ENCODE results near the gene ADGRE3. TPM values are rescaled to one million over a fixed set of nuclear protein-coding genes. Genes with fewer than 3 reads are reported as not detected.
A peak's percentile ranks its signal among the peaks of the same experiment; 100 is the strongest.
"Not testable (repeated sequence)": the region's sequence is repeated elsewhere in the genome, so short reads cannot be mapped to it uniquely, and the experiment has no call there.

ADGRE3 gene
- polyA plus RNA-seq, 4 donors = 0.03 to 0.77 (median 0.54) TPM; not detected in 1

DNA sequence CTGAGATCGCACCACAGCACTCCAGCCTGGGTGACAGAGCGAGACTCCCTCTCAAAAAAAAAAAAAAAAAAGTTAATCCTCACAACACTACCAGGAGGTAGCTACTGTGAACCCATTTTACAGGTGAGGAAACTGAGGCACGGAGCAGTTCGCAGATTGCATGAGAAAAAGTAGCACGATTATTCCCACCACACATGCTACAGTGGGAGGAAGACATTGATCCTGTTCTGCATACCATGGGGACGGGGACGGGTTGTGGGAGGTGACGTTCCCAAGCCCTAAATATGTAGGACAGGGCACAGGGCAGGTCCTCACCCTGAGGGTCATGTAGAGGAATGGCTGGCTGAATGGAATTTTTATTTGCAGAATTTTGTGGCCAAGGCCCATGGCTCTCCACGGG lies 68.0 kb downstream of the ADGRE3 start:
- Histone ChIP-seq H3K27me3 (ENCODE audit: control insufficient read depth in 3 of 3, insufficient read depth in 3 of 3, low read length in 3 of 3) (no peaks in the 10 kb centered on the region), H3K36me3 (ENCODE audit: control insufficient read depth in 3 of 3, insufficient read depth in 2 of 3, low read depth in 1 of 3, low read length in 3 of 3) (no peaks in the 10 kb centered on the region), H3K9me3 (ENCODE audit: control insufficient read depth in 2 of 2, insufficient read depth in 1 of 2, low read depth in 1 of 2, low read length in 1 of 2) (peaks cover 0 to 3% of the 10 kb centered on the region in 2 donors), H3K4me3 (ENCODE audit: low read depth in 1 of 3, low read length in 3 of 3) (no peak overlapping the region), H3K4me1 (ENCODE audit: control insufficient read depth in 3 of 3, insufficient read depth in 2 of 3, low read depth in 1 of 3, low read length in 2 of 3) (no peaks in the 10 kb centered on the region), H3K27ac (ENCODE audit: low read depth in 1 of 3, low read length in 2 of 3) (no peak overlapping the region)
- no peak for FAIRE-seq
- 66 to 80% (median 77%) methylated on average over 9 of the region's 9 CpGs for WGBS, 3 donors
- DNase-seq = no peak

DNA sequence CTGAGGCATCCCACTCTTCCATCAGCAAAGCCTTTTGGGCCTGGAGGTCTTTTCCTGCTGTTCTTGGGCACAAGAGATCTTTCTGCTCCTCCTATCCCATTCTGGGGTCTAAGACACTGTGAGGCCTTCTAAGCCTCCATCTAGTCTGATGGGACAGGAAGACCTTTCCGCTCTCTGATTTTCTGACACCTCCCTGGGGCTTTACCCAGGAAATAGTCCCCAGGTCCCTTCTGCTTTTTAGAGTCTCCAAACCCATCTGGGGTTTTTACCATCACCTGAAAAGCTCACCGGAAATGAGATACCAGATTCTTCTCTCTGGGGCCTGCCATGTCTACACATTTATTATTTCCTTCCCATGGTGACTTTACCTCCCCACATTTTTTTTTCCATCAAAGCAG lies 70.7 kb downstream of the ADGRE3 start:
- WGBS, 3 donors = 73 to 89% (median 80%) methylated on average over 2 of the region's 2 CpGs

DNA sequence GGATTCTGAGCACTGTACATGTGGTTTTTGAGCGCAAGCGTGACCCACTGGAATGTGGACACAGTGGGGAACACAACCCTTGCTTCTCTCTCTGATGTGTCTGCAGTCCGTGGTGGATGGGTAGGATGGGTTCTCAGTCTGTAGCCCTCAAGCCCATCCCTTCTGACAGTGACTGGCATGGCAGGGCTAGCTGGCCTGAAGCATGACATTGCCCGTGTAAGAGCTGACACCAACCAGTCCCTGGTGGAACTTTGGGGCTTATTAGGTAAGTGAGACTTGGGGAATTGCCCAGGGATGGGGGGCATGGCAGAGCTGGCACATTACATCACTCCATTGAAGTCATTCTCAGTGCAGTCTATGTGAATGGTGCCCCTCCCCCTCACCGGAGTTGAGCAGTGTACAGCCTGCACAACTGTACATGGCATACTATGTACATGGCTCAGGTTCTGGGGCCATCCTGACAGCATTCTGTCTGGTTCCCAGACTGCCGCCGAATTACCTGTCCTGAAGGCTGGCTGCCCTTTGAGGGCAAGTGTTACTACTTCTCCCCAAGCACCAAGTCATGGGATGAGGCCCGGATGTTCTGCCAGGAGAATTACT lies 75.0 kb downstream of the ADGRE3 start:
- Histone ChIP-seq H3K27ac (ENCODE audit: low read depth in 1 of 3, low read length in 2 of 3) (no peak overlapping the region), H3K4me3 (ENCODE audit: low read depth in 1 of 3, low read length in 3 of 3) (no peak overlapping the region), H3K4me1 (ENCODE audit: control insufficient read depth in 3 of 3, insufficient read depth in 2 of 3, low read depth in 1 of 3, low read length in 2 of 3) (no peaks in the 10 kb centered on the region), H3K9me3 (ENCODE audit: control insufficient read depth in 2 of 2, insufficient read depth in 1 of 2, low read depth in 1 of 2, low read length in 1 of 2) (peaks cover 0 to 3% of the 10 kb centered on the region in 2 donors), H3K36me3 (ENCODE audit: control insufficient read depth in 3 of 3, insufficient read depth in 2 of 3, low read depth in 1 of 3, low read length in 3 of 3) (no peaks in the 10 kb centered on the region), H3K27me3 (ENCODE audit: control insufficient read depth in 3 of 3, insufficient read depth in 3 of 3, low read length in 3 of 3) (no peaks in the 10 kb centered on the region)
- no peak for FAIRE-seq
- no peak for DNase-seq
- WGBS, 3 donors = 86 to 91% (median 89%) methylated on average over 8 of the region's 8 CpGs

More for the DNA sequence above, 70.7 kb downstream of the ADGRE3 start:
- H3K27me3 ChIP-seq (ENCODE audit: control insufficient read depth in 3 of 3, insufficient read depth in 3 of 3, low read length in 3 of 3) = no peaks in the 10 kb centered on the region
- H3K9me3 ChIP-seq (ENCODE audit: control insufficient read depth in 2 of 2, insufficient read depth in 1 of 2, low read depth in 1 of 2, low read length in 1 of 2) = peaks cover 0 to 3% of the 10 kb centered on the region in 2 donors
- no peaks in the 10 kb centered on the region for H3K4me1 ChIP-seq (ENCODE audit: control insufficient read depth in 3 of 3, insufficient read depth in 2 of 3, low read depth in 1 of 3, low read length in 2 of 3)
- no peak for FAIRE-seq
- no peak overlapping the region for H3K27ac ChIP-seq (ENCODE audit: low read depth in 1 of 3, low read length in 2 of 3)
- H3K4me3 ChIP-seq (ENCODE audit: low read depth in 1 of 3, low read length in 3 of 3) = no peak overlapping the region
- no peaks in the 10 kb centered on the region for H3K36me3 ChIP-seq (ENCODE audit: control insufficient read depth in 3 of 3, insufficient read depth in 2 of 3, low read depth in 1 of 3, low read length in 3 of 3)
- DNase-seq = no peak

DNA sequence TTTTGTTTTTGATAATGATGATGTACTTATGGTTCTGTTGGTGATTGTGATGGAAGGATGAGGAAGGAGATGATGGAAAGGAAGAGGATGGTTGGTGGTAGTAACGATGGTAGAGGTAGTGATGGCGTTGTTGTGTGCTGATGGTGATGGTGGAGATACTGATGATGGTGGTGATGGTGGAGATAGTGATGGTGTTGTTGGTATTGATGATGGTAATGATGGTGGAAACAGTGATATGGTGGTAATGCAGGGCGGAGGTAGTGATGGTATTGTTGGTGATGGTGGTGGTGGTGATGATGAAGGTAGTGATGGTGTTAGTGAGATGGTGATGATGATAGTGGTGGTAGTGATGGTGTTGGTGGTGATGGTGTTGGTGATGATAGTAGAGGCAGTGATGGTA lies 79.1 kb downstream of the ADGRE3 start:
- 87 to 95% (median 90%) methylated on average over 3 of the region's 3 CpGs for WGBS, 3 donors
- FAIRE-seq = no peak
- H3K4me1 ChIP-seq (ENCODE audit: control insufficient read depth in 3 of 3, insufficient read depth in 2 of 3, low read depth in 1 of 3, low read length in 2 of 3) = no peaks in the 10 kb centered on the region

DNA sequence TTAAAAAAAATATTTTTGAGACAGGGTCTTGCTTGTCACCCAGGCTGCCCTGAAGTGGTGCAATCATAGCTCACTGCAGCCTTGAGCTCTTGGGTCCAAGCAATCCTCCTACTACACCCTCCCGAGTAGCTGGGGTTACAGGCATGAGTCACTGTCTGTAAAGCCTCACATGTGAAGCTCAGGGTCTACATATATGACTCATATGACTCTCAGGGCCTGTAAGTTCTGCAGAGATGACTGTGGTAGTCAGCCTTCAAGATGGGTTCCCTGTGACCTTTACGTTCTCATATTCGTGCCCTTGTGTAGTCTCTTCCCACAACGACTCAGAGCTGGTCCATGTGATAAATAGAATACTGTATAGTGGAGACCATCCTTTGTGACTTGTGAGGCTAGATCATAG lies 85.2 kb downstream of the ADGRE3 start:
- DNase-seq; H3K4me1 ChIP-seq (ENCODE audit: control insufficient read depth in 3 of 3, insufficient read depth in 2 of 3, low read depth in 1 of 3, low read length in 2 of 3); FAIRE-seq; H3K27me3 ChIP-seq (ENCODE audit: control insufficient read depth in 3 of 3, insufficient read depth in 3 of 3, low read length in 3 of 3); H3K27ac ChIP-seq (ENCODE audit: low read depth in 1 of 3, low read length in 2 of 3); H3K36me3 ChIP-seq (ENCODE audit: control insufficient read depth in 3 of 3, insufficient read depth in 2 of 3, low read depth in 1 of 3, low read length in 3 of 3); H3K4me3 ChIP-seq (ENCODE audit: low read depth in 1 of 3, low read length in 3 of 3); H3K9me3 ChIP-seq (ENCODE audit: control insufficient read depth in 2 of 2, insufficient read depth in 1 of 2, low read depth in 1 of 2, low read length in 1 of 2): not testable (repeated sequence)
- WGBS, 3 donors = 69 to 88% (median 87%) methylated on average over 3 to 4 of the region's 4 CpGs

More for the DNA sequence above, 79.1 kb downstream of the ADGRE3 start:
- Histone ChIP-seq H3K27ac (ENCODE audit: low read depth in 1 of 3, low read length in 2 of 3) (no peak overlapping the region), H3K4me3 (ENCODE audit: low read depth in 1 of 3, low read length in 3 of 3) (no peak overlapping the region), H3K27me3 (ENCODE audit: control insufficient read depth in 3 of 3, insufficient read depth in 3 of 3, low read length in 3 of 3) (no peaks in the 10 kb centered on the region), H3K36me3 (ENCODE audit: control insufficient read depth in 3 of 3, insufficient read depth in 2 of 3, low read depth in 1 of 3, low read length in 3 of 3) (no peaks in the 10 kb centered on the region), H3K9me3 (ENCODE audit: control insufficient read depth in 2 of 2, insufficient read depth in 1 of 2, low read depth in 1 of 2, low read length in 1 of 2) (no peaks in the 10 kb centered on the region)
- DNase-seq = no peak

DNA sequence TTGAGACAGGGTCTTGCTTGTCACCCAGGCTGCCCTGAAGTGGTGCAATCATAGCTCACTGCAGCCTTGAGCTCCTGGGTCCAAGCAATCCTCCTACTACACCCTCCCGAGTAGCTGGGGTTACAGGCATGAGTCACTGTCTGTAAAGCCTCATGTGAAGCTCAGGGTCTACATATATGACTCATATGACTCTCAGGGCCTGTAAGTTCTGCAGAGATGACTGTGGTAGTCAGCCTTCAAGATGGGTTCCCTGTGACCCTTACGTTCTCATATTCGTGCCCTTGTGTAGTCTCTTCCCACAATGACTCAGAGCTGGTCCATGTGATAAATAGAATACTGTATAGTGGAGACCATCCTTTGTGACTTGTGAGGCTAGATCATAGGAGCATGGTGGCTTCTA lies 89.5 kb downstream of the ADGRE3 start:
- H3K4me1 ChIP-seq (ENCODE audit: control insufficient read depth in 3 of 3, insufficient read depth in 2 of 3, low read depth in 1 of 3, low read length in 2 of 3); H3K27ac ChIP-seq (ENCODE audit: low read depth in 1 of 3, low read length in 2 of 3); DNase-seq; H3K27me3 ChIP-seq (ENCODE audit: control insufficient read depth in 3 of 3, insufficient read depth in 3 of 3, low read length in 3 of 3); H3K4me3 ChIP-seq (ENCODE audit: low read depth in 1 of 3, low read length in 3 of 3); FAIRE-seq; H3K36me3 ChIP-seq (ENCODE audit: control insufficient read depth in 3 of 3, insufficient read depth in 2 of 3, low read depth in 1 of 3, low read length in 3 of 3); H3K9me3 ChIP-seq (ENCODE audit: control insufficient read depth in 2 of 2, insufficient read depth in 1 of 2, low read depth in 1 of 2, low read length in 1 of 2): not testable (repeated sequence)
- WGBS, 3 donors = 39 to 51% (median 50%) methylated on average over 3 of the region's 3 CpGs

DNA sequence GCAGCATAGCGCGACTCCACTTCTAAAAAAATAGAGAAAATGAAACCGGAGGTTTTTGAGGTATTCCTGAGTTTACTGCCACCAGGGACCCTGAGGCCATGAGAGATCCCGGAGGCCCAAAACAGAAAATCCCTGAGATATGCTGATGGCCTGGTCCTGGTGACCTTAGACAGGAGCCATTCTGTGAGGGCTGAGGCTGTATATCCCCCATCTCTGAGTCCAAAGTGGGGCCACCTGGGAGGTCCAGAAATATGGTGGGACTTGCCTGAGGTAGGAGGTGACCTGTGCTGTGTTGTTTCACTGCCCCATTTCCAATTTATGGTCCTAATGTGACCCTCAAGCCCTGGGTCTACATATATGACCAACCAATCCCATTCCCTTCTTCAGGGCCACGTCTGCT lies 90.3 kb downstream of the ADGRE3 start:
- 87 to 89% (median 89%) methylated on average over 4 of the region's 5 CpGs for WGBS, 3 donors
- not testable (repeated sequence) for FAIRE-seq; H3K4me1 ChIP-seq (ENCODE audit: control insufficient read depth in 3 of 3, insufficient read depth in 2 of 3, low read depth in 1 of 3, low read length in 2 of 3); H3K36me3 ChIP-seq (ENCODE audit: control insufficient read depth in 3 of 3, insufficient read depth in 2 of 3, low read depth in 1 of 3, low read length in 3 of 3); DNase-seq; H3K9me3 ChIP-seq (ENCODE audit: control insufficient read depth in 2 of 2, insufficient read depth in 1 of 2, low read depth in 1 of 2, low read length in 1 of 2); H3K4me3 ChIP-seq (ENCODE audit: low read depth in 1 of 3, low read length in 3 of 3); H3K27me3 ChIP-seq (ENCODE audit: control insufficient read depth in 3 of 3, insufficient read depth in 3 of 3, low read length in 3 of 3); H3K27ac ChIP-seq (ENCODE audit: low read depth in 1 of 3, low read length in 2 of 3)

DNA sequence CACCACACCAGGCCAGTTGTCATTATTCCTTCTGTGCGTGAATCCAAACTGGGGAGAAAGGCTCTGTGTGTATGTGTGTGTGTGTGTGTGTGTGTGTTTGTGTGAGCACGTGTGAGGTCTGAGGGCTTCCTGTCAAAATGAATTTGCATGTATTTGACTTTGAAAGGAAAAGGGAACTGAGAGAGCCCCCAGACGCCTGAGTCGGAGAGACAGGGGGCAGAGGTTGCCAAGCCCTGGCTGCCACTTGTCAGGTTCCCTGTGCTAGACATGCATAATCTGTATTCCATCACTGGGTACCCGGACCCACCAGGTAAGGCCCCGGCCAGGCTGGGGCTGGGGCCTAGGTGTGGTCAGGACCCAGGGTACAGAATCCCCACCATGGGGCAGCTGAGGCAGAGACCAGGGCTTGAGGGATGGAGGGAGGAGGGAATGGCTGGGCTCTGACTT lies 91.7 kb downstream of the ADGRE3 start, which contains the start of gene CLEC17A:
Gene CLEC17A (plus strand): TSS at position 191 of the 447 bp plus-strand sequence. CDS start 77 bp downstream, at position 268.
- FAIRE-seq = no peak
- H3K9me3 ChIP-seq (ENCODE audit: control insufficient read depth in 2 of 2, insufficient read depth in 1 of 2, low read depth in 1 of 2, low read length in 1 of 2) = no peaks in the 10 kb centered on the region
- H3K27me3 ChIP-seq (ENCODE audit: control insufficient read depth in 3 of 3, insufficient read depth in 3 of 3, low read length in 3 of 3) = no peaks in the 10 kb centered on the region
- peak within 1 kb of the TSS in 1 of 3 donors; percentile 4 for H3K4me3 ChIP-seq (ENCODE audit: low read depth in 1 of 3, low read length in 3 of 3)
- WGBS, 3 donors = 40 to 58% (median 52%) methylated on average over 6 of the region's 6 CpGs
- no peak for DNase-seq
- no peaks in the 10 kb centered on the region for H3K4me1 ChIP-seq (ENCODE audit: control insufficient read depth in 3 of 3, insufficient read depth in 2 of 3, low read depth in 1 of 3, low read length in 2 of 3)
- no peak within 1 kb of the TSS for H3K27ac ChIP-seq (ENCODE audit: low read depth in 1 of 3, low read length in 2 of 3)
- no peaks in the 10 kb centered on the region for H3K36me3 ChIP-seq (ENCODE audit: control insufficient read depth in 3 of 3, insufficient read depth in 2 of 3, low read depth in 1 of 3, low read length in 3 of 3)

Data from small intestine (tissue), 7 donors.